ENCODE results near the gene PARVG.

Gene PARVG

GRCh38 chr22:44181033-44181911 lies 547 bp downstream of the PARVG start:
- no peak for DNase-seq

DNA sequence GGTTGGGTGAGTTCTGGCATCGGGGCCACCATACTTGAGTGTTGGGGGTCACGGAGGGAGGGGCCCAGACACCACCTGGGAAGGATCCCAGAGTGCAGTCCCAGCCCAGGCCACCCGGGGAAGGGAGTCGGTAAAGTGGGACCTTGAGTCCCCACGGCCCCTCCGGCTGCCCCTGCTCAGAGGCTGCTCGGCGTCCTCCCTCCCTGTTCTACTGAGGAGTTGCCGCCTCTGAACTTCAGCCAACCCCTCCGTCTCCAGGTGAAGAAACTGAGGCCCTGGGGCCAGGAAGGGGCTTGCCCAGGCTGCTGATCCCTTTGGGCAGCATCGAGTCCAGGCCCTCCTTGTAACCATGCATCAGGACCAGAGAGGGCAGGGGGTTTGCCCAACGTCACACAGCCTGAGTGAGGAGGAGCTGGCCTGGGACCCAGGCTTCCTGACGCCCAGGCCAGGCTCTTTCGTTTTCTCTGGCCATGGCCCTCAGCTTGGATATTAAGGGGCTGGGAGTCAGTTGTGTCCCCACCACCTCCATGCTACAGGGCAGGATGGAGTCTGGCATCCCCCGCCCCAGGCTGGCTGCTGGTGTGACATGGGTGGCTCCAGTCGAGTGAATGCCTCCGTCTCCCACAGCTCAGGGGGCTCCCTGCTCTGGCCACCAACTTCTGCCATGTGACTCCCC lies 1.3 kb downstream of the PARVG start:
- no peak for DNase-seq

GRCh38 chr22:44182588-44183286 lies 2.0 kb downstream of the PARVG start:
- DNase-seq, result no peak

DNA sequence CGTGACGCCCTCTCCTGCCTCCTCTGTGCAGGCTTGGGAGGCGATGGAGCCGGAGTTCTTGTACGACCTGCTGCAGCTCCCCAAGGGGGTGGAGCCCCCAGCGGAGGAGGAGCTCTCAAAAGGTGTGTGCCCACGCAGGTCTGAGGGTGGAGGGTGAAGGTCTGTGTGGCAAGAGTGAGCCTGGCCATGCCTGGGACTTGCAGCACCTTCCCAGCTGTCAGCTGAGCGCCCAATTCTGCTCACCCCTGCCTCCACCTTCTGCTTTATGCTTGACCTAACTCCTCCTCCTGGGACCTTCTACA lies 2.5 kb downstream of the PARVG start:
- no peak for DNase-seq

- no peak for DNase-seq
Measured at GRCh38 chr22:44184006-44184405, 3.3 kb downstream of the PARVG start.

DNA sequence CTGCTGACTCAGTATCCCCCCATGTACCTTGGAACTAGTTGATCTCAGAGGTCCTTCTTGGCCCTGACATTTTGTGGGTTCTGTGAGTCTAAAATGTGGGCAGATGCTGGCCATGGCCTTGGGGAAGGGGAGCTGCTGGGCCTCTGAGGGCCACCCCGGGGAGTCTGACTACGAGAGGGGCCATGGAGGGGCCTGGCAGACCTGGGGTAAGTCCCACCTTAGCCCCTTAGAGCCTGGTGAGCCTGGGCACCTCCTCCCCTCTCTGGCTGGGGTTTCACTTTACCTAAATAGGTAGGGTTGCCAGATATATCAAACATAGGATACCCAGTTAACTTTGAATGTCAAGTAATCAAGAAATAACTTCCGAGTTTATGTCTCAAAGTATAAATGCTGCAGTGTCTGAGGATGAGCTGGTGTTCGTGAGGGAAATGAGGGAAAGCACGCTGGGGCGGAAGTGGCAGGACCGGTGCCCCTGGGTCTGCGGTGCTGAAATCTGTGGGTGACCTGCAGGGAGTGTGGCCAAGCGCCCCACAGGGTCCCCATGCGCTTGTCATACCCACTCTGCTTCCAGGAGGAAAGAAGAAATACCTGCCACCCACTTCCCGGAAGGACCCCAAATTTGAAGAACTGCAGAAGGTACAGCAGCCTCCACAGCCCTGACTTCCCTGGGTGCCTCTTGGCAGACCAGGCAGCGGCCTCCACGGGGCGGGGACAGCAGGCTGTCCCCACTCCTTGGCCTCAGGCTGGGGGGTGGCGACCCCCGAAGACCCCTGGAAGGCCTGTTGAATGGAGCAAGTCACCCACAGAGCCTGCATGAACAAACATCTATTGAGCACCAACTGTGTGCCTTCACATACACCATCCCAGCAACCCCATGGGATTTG lies 4.8 kb downstream of the PARVG start:
- no peak for DNase-seq

- DNase-seq, result no peak
Measured at GRCh38 chr22:44186121-44186510, 5.4 kb downstream of the PARVG start.

DNA sequence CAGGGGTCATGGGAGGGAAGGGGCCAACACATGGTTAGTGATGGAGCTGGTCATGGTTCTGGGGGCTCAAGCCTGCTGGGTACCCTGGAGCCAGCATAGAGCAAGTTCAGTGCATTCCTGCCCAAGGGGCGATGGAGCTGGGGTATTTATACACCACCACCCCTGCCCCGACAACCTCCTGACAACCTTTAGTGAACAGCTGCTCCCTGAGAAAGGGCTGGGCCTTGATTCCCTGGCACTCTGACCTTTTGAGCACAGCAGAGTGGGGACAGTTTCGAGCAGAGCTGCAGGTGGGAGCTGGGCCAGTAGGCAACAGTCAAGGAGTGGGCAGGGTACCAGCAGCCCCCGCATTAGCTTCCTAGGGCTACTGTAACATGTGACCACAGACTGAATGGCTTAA lies 6.0 kb downstream of the PARVG start:
- DNase-seq, result no peak

GRCh38 chr22:44187652-44188230 lies 7.0 kb downstream of the PARVG start:
- no peak for DNase-seq

GRCh38 chr22:44188316-44188715 lies 7.6 kb downstream of the PARVG start:
- no peak for DNase-seq

DNA sequence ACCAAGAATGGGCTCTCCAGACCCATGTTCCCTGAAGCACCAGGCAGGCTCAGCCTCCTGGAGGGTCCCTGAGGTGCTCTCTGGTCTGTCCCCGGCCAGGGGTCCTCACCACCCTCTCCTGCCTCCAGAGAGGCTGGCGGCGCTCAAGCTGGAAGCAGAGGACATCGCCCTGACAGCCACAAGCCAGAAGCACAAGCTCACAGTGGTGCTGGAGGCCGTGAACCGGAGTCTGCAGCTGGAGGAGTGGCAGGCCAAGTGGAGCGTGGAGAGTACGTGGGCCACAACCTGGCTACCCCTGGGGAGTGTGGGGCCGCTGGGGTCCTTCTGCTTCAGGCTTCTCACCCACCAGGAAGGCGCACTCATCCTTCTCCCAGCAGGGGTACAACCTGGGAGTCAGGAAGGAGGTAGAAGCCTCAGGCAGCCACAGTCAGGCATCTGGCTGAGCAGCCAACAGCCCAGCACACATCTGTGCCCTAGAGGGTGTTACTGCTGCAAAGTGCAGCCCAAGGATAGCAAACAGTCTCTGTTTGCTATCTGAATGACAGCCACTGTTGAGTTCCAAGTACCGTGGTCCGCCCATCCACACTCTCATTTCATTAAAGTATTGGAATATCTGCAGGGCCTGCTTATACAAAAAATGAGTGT lies 8.4 kb downstream of the PARVG start:
- DNase-seq, result no peak

DNA sequence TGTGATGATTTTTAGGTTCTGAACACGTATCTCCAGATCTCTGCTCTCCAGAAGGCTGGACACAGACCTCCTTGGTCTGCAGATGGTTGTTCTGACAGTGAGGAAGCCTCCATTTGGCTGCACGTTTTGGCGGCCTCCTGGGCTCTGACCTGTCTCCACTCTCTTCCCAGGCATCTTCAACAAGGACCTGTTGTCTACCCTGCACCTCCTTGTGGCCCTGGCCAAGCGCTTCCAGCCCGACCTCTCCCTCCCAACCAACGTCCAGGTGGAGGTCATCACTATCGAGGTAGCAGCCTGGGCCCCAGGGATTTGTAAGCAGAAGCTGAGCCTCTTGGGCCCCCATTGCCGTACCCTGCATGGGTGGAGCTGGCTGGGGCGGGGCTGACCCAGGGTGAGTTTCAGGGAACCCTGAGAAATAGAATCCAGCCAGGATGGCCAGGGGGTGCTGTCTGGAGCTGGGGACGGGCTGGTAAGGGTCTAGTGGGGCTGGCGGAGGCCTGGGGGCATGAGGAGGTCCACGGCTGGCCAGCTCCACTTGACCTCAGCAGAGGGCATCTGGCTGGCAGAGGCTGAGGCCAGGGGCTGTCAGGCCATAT lies 9.8 kb downstream of the PARVG start:
- no peak for DNase-seq

DNA sequence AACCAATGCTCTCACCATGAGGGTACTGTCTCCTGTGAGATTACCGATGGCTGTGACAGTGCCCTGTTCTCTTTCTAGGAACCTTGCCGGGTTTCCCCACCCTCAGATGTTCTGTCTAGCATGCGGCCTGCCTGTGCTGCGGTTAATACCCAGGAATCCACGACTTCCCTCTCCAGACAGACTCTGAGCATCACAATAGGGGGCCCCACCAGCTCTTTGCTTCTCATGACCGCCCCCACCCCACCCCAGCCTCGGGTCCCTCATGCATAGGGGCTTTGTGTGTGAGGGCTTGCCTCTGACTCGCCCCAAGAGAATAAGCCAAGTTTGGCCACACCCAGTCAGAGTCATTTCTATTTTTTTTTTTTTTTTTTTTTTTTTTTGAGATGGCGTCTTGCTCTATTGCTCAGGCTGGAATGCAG lies 10.3 kb downstream of the PARVG start:
- no peak for DNase-seq

- DNase-seq, result no peak
Measured at GRCh38 chr22:44192098-44192815, 11.5 kb downstream of the PARVG start.

DNA sequence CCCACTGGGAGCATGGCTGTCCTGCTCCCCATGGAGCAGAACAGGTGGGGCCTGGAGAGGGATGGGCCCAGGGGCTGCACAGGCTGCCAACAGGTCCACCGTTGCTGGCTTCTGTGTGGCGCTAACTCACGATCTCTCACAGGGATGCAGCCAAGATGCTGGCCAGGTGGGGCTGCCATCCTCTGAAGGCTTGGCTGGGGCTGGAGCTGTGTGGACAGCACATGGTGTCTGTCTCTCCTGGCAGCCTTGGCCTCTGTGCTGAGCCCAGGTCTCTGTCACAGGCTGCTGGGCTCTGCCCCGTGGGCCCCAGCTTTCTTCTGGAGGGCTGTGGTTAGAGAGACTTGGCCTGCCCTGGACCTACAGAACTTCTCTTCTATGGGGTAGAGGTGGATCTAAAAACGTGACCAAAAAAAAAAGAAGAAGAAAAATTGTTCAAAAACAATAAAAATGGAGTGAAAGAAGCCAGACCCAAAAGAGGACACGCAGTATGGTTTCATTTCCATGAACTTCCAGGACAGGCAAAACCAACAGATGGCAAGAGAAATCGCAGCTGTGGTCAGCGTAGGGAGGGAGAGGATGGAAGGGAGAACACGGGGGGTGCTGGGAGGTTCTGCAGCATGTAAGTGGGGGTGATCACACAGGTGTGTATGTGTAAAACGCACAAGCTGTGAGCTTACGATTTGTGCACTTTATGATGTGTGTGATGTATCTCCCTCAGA lies 12.2 kb downstream of the PARVG start:
- no peak for DNase-seq

GRCh38 chr22:44193535-44193891 lies 12.8 kb downstream of the PARVG start:
- no peak for DNase-seq

- DNase-seq, result no peak
Measured at GRCh38 chr22:44194569-44194968, 13.8 kb downstream of the PARVG start.

DNA sequence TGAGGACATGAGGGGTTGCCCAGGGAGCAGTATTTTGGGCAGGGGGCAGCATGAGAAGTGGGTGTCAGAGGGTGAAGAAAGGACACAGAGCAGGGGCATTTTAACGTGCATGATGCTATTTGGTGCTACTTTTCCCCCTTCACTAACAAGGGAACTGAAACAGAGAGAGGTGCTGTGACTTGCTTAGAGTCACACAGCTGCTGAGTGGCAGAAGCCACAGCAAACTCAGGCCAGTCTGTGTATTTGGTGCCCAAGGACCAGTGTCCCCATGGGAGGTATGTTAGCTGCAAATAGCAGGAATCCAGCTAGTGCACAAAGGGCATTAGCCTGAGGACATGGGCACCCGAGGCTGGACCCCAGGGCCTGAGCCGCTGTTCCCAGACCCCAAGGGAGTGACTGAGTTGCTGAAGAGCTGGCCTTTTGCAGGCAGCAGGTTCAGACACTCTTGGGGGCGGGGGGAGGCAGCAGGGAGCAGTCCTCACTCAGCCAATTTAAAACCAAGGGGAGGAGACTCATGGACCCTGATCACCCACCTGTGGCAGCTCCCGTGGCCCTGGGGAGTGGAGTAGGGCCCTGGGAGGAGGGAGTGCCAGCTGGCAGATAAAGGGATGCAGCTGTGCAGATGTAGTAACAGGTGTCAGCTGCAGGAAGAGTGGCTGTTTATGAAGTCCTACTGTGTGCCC lies 14.6 kb downstream of the PARVG start:
- DNase-seq, result no peak

- no peak for DNase-seq
Measured at GRCh38 chr22:44196241-44196640, 15.5 kb downstream of the PARVG start.

- DNase-seq, result no peak
Measured at GRCh38 chr22:44196731-44197131, 16.0 kb downstream of the PARVG start.
